ENCODE results near the gene ANKRD31.

ANKRD31 gene

DNA sequence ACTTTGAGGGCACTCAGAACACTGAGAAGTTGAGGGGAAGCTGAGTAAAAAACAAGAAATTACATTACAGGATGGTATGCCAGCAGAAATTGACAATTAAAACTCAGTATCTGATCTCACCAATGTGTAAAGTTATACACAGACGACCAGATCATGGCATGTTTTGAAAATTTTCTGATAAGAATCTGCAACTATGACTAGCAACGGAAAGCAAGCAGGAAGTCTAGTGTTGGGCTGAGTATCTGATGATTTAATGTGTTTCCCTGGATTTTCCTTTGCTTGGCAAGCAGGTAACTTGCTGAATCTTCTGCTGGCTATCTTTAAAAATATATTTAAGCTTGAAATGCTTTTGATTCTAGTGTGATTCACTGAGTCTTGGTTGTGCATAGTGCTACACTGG is 179.1 kb downstream of the ANKRD31 start:
- TF ChIP-seq, protein P1, sequence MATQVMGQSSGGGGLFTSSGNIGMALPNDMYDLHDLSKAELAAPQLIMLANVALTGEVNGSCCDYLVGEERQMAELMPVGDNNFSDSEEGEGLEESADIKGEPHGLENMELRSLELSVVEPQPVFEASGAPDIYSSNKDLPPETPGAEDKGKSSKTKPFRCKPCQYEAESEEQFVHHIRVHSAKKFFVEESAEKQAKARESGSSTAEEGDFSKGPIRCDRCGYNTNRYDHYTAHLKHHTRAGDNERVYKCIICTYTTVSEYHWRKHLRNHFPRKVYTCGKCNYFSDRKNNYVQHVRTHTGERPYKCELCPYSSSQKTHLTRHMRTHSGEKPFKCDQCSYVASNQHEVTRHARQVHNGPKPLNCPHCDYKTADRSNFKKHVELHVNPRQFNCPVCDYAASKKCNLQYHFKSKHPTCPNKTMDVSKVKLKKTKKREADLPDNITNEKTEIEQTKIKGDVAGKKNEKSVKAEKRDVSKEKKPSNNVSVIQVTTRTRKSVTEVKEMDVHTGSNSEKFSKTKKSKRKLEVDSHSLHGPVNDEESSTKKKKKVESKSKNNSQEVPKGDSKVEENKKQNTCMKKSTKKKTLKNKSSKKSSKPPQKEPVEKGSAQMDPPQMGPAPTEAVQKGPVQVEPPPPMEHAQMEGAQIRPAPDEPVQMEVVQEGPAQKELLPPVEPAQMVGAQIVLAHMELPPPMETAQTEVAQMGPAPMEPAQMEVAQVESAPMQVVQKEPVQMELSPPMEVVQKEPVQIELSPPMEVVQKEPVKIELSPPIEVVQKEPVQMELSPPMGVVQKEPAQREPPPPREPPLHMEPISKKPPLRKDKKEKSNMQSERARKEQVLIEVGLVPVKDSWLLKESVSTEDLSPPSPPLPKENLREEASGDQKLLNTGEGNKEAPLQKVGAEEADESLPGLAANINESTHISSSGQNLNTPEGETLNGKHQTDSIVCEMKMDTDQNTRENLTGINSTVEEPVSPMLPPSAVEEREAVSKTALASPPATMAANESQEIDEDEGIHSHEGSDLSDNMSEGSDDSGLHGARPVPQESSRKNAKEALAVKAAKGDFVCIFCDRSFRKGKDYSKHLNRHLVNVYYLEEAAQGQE (IDR thresholded peaks at IDR 0.05; ENCODE audit: insufficient read depth in 1 of 2, low read depth in 2 of 2, low read length in 2 of 2), result no peak
- TF ChIP-seq TAF1 (IDR thresholded peaks at IDR 0.05; ENCODE audit: borderline replicate concordance, insufficient read depth, low read length) (no peak), FOXP2 (optimal IDR thresholded peaks at IDR 0.05; ENCODE audit: borderline replicate concordance, extremely low read depth, extremely low read length, insufficient read depth) (no peak), POLR2AphosphoS5 (IDR thresholded peaks at IDR 0.05; ENCODE audit: low read depth, low read length) (no peak), SIN3A (IDR thresholded peaks at IDR 0.05; ENCODE audit: borderline replicate concordance, insufficient read depth, low read length) (no peak)

DNA sequence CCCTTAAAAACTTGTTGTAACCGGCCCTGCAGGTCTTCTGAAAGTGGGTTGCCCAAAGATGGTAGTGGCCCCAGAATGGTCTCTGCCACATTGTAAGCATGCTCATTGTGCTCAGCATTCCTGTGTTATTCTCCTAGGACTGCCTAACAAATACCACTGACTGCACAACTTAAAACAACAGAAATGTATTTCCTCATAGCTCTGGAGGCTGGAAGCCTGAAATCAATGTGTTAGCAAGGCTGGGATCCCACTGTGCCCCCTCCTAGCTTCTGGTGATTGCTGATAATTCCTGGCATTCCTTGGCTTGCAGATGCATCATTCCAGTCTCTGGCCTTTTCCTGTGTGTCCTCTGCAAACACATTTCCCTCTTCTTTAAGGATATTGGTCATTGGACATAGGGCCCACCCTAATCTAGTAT is 180.9 kb downstream of the ANKRD31 start:
- TF ChIP-seq POLR2AphosphoS5 (IDR thresholded peaks at IDR 0.05; ENCODE audit: low read depth, low read length), result no peak
- TF ChIP-seq FOXP2 (optimal IDR thresholded peaks at IDR 0.05; ENCODE audit: borderline replicate concordance, extremely low read depth, extremely low read length, insufficient read depth), result no peak
- no peak for TF ChIP-seq SIN3A (IDR thresholded peaks at IDR 0.05; ENCODE audit: borderline replicate concordance, insufficient read depth, low read length)
- no peak for TF ChIP-seq TAF1 (IDR thresholded peaks at IDR 0.05; ENCODE audit: borderline replicate concordance, insufficient read depth, low read length)
- TF ChIP-seq, protein P1 (IDR thresholded peaks at IDR 0.05; ENCODE audit: insufficient read depth in 1 of 2, low read depth in 2 of 2, low read length in 2 of 2), result no peak

DNA sequence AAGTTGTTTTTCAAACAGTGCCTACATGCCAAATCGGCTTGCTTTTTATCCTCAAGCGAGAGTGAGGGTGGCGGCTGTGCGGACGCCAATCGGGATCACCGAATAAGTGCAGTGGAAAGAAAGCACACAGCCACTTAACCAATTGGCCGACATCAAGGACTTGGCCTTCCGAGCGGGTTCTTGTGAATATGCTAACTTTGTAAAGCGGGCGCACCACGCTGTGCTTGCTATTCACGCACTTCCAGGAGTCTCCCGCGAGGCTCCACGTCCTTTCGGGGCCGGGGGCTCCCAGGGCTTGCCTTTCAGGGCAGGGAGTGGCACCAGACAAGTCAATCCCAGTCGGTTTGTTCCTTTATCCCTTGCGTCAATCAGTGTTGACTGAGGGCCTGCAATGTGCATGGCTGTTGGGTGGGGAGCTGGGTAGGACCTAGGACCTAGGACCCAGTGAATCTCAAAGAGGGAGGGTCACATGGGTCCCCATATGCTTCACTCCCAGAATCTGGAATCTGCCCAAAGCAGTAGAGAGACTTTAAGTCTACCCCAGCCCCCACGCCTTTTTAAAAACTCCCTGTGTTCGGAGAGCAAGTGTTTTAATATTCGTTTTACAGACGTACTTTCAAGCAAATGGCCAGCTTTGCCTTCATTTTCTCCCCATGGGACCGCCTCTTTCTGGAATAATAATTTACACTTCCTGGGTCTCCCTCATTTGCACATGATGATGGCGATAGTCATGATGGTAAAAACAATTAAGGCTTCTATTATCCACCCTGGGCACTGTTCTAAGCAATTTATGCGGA is 182.3 kb downstream of the ANKRD31 start:
- TF ChIP-seq SIN3A (IDR thresholded peaks at IDR 0.05; ENCODE audit: borderline replicate concordance, insufficient read depth, low read length) (no peak), FOXP2 (optimal IDR thresholded peaks at IDR 0.05; ENCODE audit: borderline replicate concordance, extremely low read depth, extremely low read length, insufficient read depth) (no peak), TAF1 (IDR thresholded peaks at IDR 0.05; ENCODE audit: borderline replicate concordance, insufficient read depth, low read length) (no peak), POLR2AphosphoS5 (IDR thresholded peaks at IDR 0.05; ENCODE audit: low read depth, low read length) (no peak)
- TF ChIP-seq, protein P1 (IDR thresholded peaks at IDR 0.05; ENCODE audit: insufficient read depth in 1 of 2, low read depth in 2 of 2, low read length in 2 of 2), result no peak

DNA sequence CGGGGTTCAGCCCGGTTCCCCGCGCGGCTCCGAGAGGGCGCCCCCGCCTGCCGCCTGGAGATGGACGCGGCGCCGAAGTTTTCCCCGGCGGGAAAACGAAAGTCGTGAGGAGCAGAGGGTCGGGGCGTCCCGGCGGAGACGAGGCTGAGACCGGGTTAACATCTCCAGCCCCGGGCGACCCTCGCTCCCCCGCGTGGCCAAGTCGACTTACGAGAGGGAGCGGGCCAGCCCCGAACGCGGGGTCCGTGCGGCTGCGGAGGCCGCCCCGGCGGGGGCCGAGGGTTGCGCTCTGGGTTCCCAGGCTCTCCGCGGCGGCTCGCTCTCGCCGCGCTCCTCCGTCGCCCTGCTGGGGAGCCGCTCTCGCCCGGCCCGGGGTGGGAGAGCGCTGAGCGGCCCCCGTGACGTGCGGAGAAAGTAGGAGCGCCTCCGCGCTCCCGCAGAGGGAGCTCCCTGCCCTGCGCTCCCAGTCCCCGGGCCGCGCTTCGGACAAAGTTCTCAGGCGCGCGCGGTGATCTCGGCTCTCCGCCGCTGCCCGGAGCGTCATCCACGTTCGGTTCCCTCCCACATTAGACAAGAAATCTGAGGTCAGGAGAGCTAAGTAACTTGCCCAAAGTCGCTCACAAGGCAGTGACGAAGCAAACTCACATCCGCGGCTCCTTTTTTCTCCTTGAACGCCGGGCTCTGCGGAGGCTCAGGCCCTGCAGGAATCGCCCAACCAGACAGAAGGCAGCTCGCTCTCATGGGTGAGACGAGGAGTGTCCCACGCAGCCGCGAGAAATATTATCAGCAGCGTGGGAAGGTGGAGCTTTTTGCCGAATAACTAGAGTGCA is 183.2 kb downstream of the ANKRD31 start:
- TF ChIP-seq TAF1 (IDR thresholded peaks at IDR 0.05; ENCODE audit: borderline replicate concordance, insufficient read depth, low read length), result no peak
- TF ChIP-seq FOXP2 (optimal IDR thresholded peaks at IDR 0.05; ENCODE audit: borderline replicate concordance, extremely low read depth, extremely low read length, insufficient read depth), result no peak
- TF ChIP-seq POLR2AphosphoS5 (IDR thresholded peaks at IDR 0.05; ENCODE audit: low read depth, low read length), result no peak
- no peak for TF ChIP-seq SIN3A (IDR thresholded peaks at IDR 0.05; ENCODE audit: borderline replicate concordance, insufficient read depth, low read length)

DNA sequence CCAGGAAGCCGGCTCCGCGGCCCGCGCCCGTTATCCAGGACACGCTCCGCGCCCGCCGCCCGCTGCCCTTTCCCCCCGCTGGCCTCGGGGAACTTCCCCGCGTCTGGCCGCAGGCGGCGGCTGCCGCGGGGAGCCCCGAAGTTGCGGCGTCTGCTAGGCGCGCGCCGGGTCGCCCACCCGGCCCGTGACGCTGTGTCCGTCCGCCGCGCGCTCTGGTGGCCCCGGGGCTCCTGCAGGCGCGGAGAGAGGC is 183.7 kb downstream of the ANKRD31 start:
- TF ChIP-seq SIN3A (IDR thresholded peaks at IDR 0.05; ENCODE audit: borderline replicate concordance, insufficient read depth, low read length) (no peak), TAF1 (IDR thresholded peaks at IDR 0.05; ENCODE audit: borderline replicate concordance, insufficient read depth, low read length) (no peak), POLR2AphosphoS5 (IDR thresholded peaks at IDR 0.05; ENCODE audit: low read depth, low read length) (no peak), FOXP2 (optimal IDR thresholded peaks at IDR 0.05; ENCODE audit: borderline replicate concordance, extremely low read depth, extremely low read length, insufficient read depth) (no peak)
- TF ChIP-seq, protein P1 (IDR thresholded peaks at IDR 0.05; ENCODE audit: insufficient read depth in 1 of 2, low read depth in 2 of 2, low read length in 2 of 2), result no peak
